PC-3 (cell line): ENCODE data around the gene ARL14EP.

Source experiments
- EZH2 ChIP-seq: fragments of 300-600 bp; sonication (generic); IDR thresholded peaks from one replicate; pipeline ENCODE4 v1.6.1; 2017; ENCODE audit warnings: antibody characterized with exemption, mild to moderate bottlenecking, low read length; ENCODE audit not compliant: unreplicated experiment
- TF ChIP-seq, protein P1 (sequence below): fragments of 300-600 bp; sonication (generic); conservative IDR thresholded peaks from 2 replicates; pipeline ENCODE4 v1.5.1; 2017; ENCODE audit warnings: antibody characterized with exemption, low read depth, mild to moderate bottlenecking, low read length

DNA sequence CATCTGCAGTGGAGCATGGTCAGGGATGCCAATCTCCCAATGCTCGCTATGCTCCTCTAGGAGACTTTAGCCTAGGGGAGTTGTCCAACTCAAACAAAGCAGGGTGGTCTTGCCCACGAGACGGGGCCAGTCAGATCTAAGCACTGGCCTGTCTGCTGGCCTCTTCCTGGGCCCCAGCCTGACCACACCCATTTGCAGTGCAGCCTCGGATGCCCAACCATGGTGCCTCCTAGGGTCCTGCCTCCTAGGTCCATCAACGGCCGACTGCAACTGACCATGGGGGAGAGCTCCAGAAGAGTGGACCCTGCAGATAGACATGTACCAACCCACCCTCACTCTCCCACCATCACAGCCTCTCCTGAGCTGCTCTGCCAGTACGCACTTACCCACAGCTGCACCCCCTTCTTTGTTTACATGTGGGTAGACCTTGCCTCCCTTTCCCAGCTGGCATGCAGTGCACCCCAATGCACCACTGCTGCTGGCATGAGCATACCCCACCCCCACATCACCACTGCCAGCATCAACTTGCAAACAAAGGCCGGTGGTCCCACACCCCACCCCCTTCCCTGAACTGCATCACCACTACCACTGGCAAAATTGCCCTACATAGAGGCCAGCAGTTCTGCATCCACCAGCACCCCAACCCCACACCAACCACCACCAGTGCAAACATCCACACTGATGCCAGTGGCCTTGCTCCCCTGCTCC lies 27.6 kb upstream of the ARL14EP start:
- TF ChIP-seq, protein P1, sequence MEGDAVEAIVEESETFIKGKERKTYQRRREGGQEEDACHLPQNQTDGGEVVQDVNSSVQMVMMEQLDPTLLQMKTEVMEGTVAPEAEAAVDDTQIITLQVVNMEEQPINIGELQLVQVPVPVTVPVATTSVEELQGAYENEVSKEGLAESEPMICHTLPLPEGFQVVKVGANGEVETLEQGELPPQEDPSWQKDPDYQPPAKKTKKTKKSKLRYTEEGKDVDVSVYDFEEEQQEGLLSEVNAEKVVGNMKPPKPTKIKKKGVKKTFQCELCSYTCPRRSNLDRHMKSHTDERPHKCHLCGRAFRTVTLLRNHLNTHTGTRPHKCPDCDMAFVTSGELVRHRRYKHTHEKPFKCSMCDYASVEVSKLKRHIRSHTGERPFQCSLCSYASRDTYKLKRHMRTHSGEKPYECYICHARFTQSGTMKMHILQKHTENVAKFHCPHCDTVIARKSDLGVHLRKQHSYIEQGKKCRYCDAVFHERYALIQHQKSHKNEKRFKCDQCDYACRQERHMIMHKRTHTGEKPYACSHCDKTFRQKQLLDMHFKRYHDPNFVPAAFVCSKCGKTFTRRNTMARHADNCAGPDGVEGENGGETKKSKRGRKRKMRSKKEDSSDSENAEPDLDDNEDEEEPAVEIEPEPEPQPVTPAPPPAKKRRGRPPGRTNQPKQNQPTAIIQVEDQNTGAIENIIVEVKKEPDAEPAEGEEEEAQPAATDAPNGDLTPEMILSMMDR = no peak
- no peak for TF ChIP-seq EZH2
